ENCODE measurements around the gene UST. TPM values are rescaled to one million over a fixed set of nuclear protein-coding genes. Genes with fewer than 3 reads are reported as not detected.

Gene UST
- polyA plus RNA-seq, 1 donor (not counting 4 experiments of a cell fraction or from before 2014, with no cell fraction given), result 6.1 TPM

- Histone ChIP-seq H4K20me1 (ENCODE audit: control insufficient read depth, extremely low read depth, insufficient read depth, low read length) (no peaks in the 10 kb centered on the region), H2AFZ (ENCODE audit: control insufficient read depth, low read length) (no peak overlapping the region), H3K9me3 (ENCODE audit: control insufficient read depth, low read depth, low read length) (no peaks in the 10 kb centered on the region), H3K4me1 (ENCODE audit: control insufficient read depth, extremely low read depth, insufficient read depth, low read length) (no peaks in the 10 kb centered on the region), H3K36me3 (ENCODE audit: control insufficient read depth in 2 of 2, extremely low read depth in 1 of 2, insufficient read depth in 2 of 2, low read length in 2 of 2) (no peaks in the 10 kb centered on the region), H3K4me2 (ENCODE audit: control insufficient read depth, extremely low read depth, insufficient read depth, low read depth, low read length) (no peak overlapping the region), H3K27ac (ENCODE audit: control insufficient read depth, insufficient read depth, low read length) (no peak overlapping the region), H3K79me2 (ENCODE audit: control insufficient read depth, insufficient read depth, low read length) (no peaks in the 10 kb centered on the region), H3K4me3 (ENCODE audit: control insufficient read depth in 2 of 3, extremely low read depth in 1 of 3, insufficient read depth in 2 of 3, low read depth in 1 of 3, low read length in 3 of 3) (no peak overlapping the region), H3K9me1 (ENCODE audit: control insufficient read depth, extremely low read depth, insufficient read depth, low read length) (no peaks in the 10 kb centered on the region), H3K27me3 (ENCODE audit: control insufficient read depth, extremely low read depth, insufficient read depth, low read length) (no peaks in the 10 kb centered on the region), H3K9ac (ENCODE audit: control insufficient read depth, extremely low read depth, insufficient read depth, low read length) (no peak overlapping the region)
- DNase-seq (ENCODE audit: low read depth, low spot score) (no peak), FAIRE-seq (no peak)
- no peak for TF ChIP-seq CTCF (optimal IDR thresholded peaks at IDR 0.05 in 1 of 3, IDR thresholded peaks at IDR 0.05 in 1 of 3, conservative IDR thresholded peaks at IDR 0.05 in 1 of 3; ENCODE audit: extremely low read depth in 1 of 3, insufficient read depth in 2 of 3, low read length in 3 of 3)
- TF ChIP-seq EZH2 (IDR thresholded peaks at IDR 0.05; ENCODE audit: low read length), result no peak
- dilution Hi-C loops (cut with MboI; ENCODE audit: extremely low pct_ligation_motif_present, low sequenced_read_pairs), result loop anchor here (25.0 kb wide), 1 partner anchor 480 kb away; no protein-coding TSS in a partner anchor
Observed at GRCh38 chr6:149031859-149032598, 285.2 kb downstream of the UST start.

- TF ChIP-seq CTCF (optimal IDR thresholded peaks at IDR 0.05 in 1 of 3, IDR thresholded peaks at IDR 0.05 in 1 of 3, conservative IDR thresholded peaks at IDR 0.05 in 1 of 3; ENCODE audit: extremely low read depth in 1 of 3, insufficient read depth in 2 of 3, low read length in 3 of 3), result no peak
- no peak for TF ChIP-seq EZH2 (IDR thresholded peaks at IDR 0.05; ENCODE audit: low read length)
- Histone ChIP-seq H4K20me1 (ENCODE audit: control insufficient read depth, extremely low read depth, insufficient read depth, low read length) (no peaks in the 10 kb centered on the region), H3K79me2 (ENCODE audit: control insufficient read depth, insufficient read depth, low read length) (no peaks in the 10 kb centered on the region), H3K4me3 (ENCODE audit: control insufficient read depth in 2 of 3, extremely low read depth in 1 of 3, insufficient read depth in 2 of 3, low read depth in 1 of 3, low read length in 3 of 3) (no peak overlapping the region), H3K9me1 (ENCODE audit: control insufficient read depth, extremely low read depth, insufficient read depth, low read length) (no peaks in the 10 kb centered on the region), H3K9me3 (ENCODE audit: control insufficient read depth, low read depth, low read length) (no peaks in the 10 kb centered on the region), H3K4me2 (ENCODE audit: control insufficient read depth, extremely low read depth, insufficient read depth, low read depth, low read length) (no peak overlapping the region), H3K27me3 (ENCODE audit: control insufficient read depth, extremely low read depth, insufficient read depth, low read length) (no peaks in the 10 kb centered on the region), H3K27ac (ENCODE audit: control insufficient read depth, insufficient read depth, low read length) (no peak overlapping the region), H3K36me3 (ENCODE audit: control insufficient read depth in 2 of 2, extremely low read depth in 1 of 2, insufficient read depth in 2 of 2, low read length in 2 of 2) (no peaks in the 10 kb centered on the region), H2AFZ (ENCODE audit: control insufficient read depth, low read length) (no peak overlapping the region), H3K4me1 (ENCODE audit: control insufficient read depth, extremely low read depth, insufficient read depth, low read length) (no peaks in the 10 kb centered on the region), H3K9ac (ENCODE audit: control insufficient read depth, extremely low read depth, insufficient read depth, low read length) (no peak overlapping the region)
- FAIRE-seq, result no peak
- dilution Hi-C loops (cut with MboI; ENCODE audit: extremely low pct_ligation_motif_present, low sequenced_read_pairs), result loop anchor here (25.0 kb wide), 1 partner anchor 479 kb away; no protein-coding TSS in a partner anchor
- DNase-seq (ENCODE audit: low read depth, low spot score), result no peak
Observed at GRCh38 chr6:149032599-149033405, 286.0 kb downstream of the UST start.
